MM.1S (cell line): ENCODE results near the gene INPP4A.

Experiments
- DNase-seq: peaks from one replicate; pipeline ENCODE4 v3.0.0-alpha.2; 2015
- H2AFZ ChIP-seq: fragments of 300-600 bp; sonication (generic); 2 replicates; pipeline ENCODE4 v1.6.0; 2016; ENCODE audit warnings: antibody characterized with exemption, low read length
- H3F3A ChIP-seq: fragments of 300-600 bp; sonication (generic); 2 replicates; pipeline ENCODE4 v1.6.1; 2016; ENCODE audit warnings: mild to moderate bottlenecking, antibody characterized with exemption, low read length, moderate library complexity, mixed read lengths; ENCODE audit not compliant: insufficient read depth
- H3K27ac ChIP-seq: fragments of 300-600 bp; sonication (generic); 2 replicates; pipeline ENCODE4 v1.5.1; 2016; ENCODE audit warnings: mild to moderate bottlenecking, low read length
- H3K27me3 ChIP-seq: fragments of 300-600 bp; sonication (generic); replicated peaks from 2 replicates; pipeline ENCODE4 v1.6.0; 2016; ENCODE audit warnings: low read length; ENCODE audit not compliant: insufficient read depth
- H3K36me3 ChIP-seq: fragments of 300-600 bp; sonication (generic); replicated peaks from 2 replicates; pipeline ENCODE4 v1.6.1; 2016; ENCODE audit warnings: mild to moderate bottlenecking, low read length, mixed read lengths; ENCODE audit not compliant: insufficient read depth
- H3K4me1 ChIP-seq: fragments of 300-600 bp; sonication (generic); 2 replicates; pipeline ENCODE4 v1.6.1; 2016; ENCODE audit warnings: low read length, mixed read lengths
- H3K4me2 ChIP-seq: fragments of 300-600 bp; sonication (generic); 2 replicates; pipeline ENCODE4 v1.6.0; 2016; ENCODE audit warnings: low read depth, low read length
- H3K4me3 ChIP-seq: fragments of 300-600 bp; sonication (generic); 2 replicates; pipeline ENCODE4 v1.5.1; 2016; ENCODE audit warnings: low read length, mixed read lengths
- H3K79me2 ChIP-seq: fragments of 300-600 bp; sonication (generic); 2 replicates; pipeline ENCODE4 v1.6.1; 2016; ENCODE audit warnings: mixed run types, low read length, mixed read lengths
- H3K9ac ChIP-seq: fragments of 300-600 bp; sonication (generic); 2 replicates; pipeline ENCODE4 v1.6.1; 2016; ENCODE audit warnings: low read length, mixed read lengths
- H3K9me2 ChIP-seq: fragments of 300-600 bp; sonication (generic); replicated peaks from 2 replicates; pipeline ENCODE4 v1.6.1; 2016; ENCODE audit warnings: mild to moderate bottlenecking, low read length, mixed read lengths; ENCODE audit not compliant: insufficient read depth
- H3K9me3 ChIP-seq: fragments of 300-600 bp; sonication (generic); replicated peaks from 2 replicates; pipeline ENCODE4 v1.6.1; 2016; ENCODE audit warnings: mild to moderate bottlenecking, low read length, mixed read lengths; ENCODE audit not compliant: insufficient read depth
- H4K20me1 ChIP-seq: fragments of 300-600 bp; sonication (generic); 2 replicates; pipeline ENCODE4 v1.6.1; 2016; ENCODE audit warnings: mild to moderate bottlenecking, low read length, moderate library complexity, mixed read lengths; ENCODE audit not compliant: insufficient read depth
- EZH2 ChIP-seq: fragments of 300-600 bp; sonication (generic); optimal IDR thresholded peaks from 2 replicates; pipeline ENCODE3; 2017; ENCODE audit warnings: low read depth, mild to moderate bottlenecking, antibody characterized with exemption, low read length, mixed read lengths
- EZH2phosphoT487 ChIP-seq: fragments of 300-600 bp; sonication (generic); IDR thresholded peaks from 2 replicates; pipeline ENCODE4 v1.6.1; 2018; ENCODE audit warnings: antibody characterized with exemption, low read length
- TF ChIP-seq, protein P1 (sequence below): fragments of 300-600 bp; sonication (generic); IDR thresholded peaks from 2 replicates; pipeline ENCODE4 v1.5.1; 2016; ENCODE audit warnings: antibody characterized with exemption, low read length, mixed read lengths

INPP4A gene

DNA sequence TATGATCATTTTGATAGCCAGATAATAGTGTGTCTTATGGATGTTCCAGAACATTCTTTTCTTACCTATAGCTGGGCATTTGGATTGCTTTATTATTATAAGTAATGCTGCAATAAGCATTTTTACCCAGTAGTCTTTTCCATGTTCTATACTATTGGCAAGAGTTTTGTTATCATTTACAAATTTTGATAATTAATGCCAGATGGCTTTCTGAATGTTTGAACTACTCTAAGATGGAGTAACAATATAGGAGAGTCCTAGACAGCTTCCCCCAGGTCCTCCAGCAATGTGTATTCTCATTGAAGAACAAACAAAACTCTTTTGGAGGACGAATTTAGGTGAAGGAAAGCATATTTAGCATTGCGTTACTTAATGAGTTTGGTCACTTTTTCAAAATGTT is 73.0 kb downstream of the INPP4A start:
- Histone ChIP-seq H3K9me3 (no peaks in the 10 kb centered on the region), H3K4me1 (peaks cover 61% of the 10 kb centered on the region), H3K9ac (no peak overlapping the region), H3K4me3 (no peak overlapping the region), H3K9me2 (no peaks in the 10 kb centered on the region), H3K27me3 (no peaks in the 10 kb centered on the region), H3K36me3 (peaks cover 12% of the 10 kb centered on the region; the same call in 1 of the 2 replicates), H3F3A (peaks cover 21% of the 10 kb centered on the region), H4K20me1 (no peaks in the 10 kb centered on the region), H2AFZ (no peak overlapping the region), H3K27ac (peak overlapping the region; percentile 6; the same call in 1 of the 2 replicates), H3K79me2 (peaks cover 98% of the 10 kb centered on the region), H3K4me2 (no peak overlapping the region)
- TF ChIP-seq EZH2 (no peak), EZH2phosphoT487 (no peak)
- no peak for DNase-seq

DNA sequence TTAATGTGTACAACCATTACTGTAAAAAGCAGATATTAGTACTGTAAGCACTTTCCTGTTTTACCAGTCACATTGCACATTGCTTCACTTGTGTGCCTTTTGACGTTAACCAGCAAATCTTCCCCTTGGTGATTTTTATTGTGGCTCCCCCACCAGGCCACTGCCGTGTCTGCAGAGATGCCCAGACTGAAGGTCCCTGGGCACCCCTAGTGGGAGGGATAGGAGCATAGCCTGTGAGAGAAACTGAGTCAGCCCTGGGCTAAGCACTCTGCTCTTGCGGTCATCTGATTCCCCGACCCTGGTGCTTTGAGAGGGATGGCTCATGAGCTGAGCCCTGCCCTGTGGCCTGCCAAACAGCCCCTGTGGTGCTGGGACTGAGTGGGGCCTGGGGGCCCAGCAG is 73.4 kb downstream of the INPP4A start:
- no peaks in the 10 kb centered on the region for H4K20me1 ChIP-seq
- peak; percentile 24 for DNase-seq
- peaks cover 98% of the 10 kb centered on the region for H3K79me2 ChIP-seq

DNA sequence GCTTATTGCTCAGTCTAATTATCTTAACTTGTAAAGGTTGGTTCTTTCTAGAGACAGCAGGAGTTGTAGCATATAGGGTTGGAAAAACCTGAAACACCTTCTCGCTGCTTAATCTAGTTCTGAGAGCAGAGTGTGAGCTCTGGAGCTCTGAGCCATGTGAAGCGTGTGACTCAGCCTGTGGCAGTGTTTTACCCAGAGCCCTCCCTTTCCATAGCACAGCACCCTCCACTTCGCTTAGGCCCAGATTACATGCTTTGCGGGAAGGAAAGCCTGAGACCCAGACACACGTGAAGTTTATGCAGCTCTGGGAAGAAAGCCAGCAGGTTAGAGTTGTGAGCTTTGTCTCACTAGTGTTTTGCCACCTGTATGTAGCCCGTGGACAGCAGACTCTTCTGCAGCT is 74.5 kb downstream of the INPP4A start:
- H3K4me1 ChIP-seq = peaks cover 46% of the 10 kb centered on the region
- H2AFZ ChIP-seq = no peak overlapping the region
- no peak overlapping the region for H3K9ac ChIP-seq
- H3K4me2 ChIP-seq = no peak overlapping the region
- H4K20me1 ChIP-seq = no peaks in the 10 kb centered on the region
- H3K27me3 ChIP-seq = no peaks in the 10 kb centered on the region
- H3K79me2 ChIP-seq = peaks cover 93% of the 10 kb centered on the region
- TF ChIP-seq, protein P1, sequence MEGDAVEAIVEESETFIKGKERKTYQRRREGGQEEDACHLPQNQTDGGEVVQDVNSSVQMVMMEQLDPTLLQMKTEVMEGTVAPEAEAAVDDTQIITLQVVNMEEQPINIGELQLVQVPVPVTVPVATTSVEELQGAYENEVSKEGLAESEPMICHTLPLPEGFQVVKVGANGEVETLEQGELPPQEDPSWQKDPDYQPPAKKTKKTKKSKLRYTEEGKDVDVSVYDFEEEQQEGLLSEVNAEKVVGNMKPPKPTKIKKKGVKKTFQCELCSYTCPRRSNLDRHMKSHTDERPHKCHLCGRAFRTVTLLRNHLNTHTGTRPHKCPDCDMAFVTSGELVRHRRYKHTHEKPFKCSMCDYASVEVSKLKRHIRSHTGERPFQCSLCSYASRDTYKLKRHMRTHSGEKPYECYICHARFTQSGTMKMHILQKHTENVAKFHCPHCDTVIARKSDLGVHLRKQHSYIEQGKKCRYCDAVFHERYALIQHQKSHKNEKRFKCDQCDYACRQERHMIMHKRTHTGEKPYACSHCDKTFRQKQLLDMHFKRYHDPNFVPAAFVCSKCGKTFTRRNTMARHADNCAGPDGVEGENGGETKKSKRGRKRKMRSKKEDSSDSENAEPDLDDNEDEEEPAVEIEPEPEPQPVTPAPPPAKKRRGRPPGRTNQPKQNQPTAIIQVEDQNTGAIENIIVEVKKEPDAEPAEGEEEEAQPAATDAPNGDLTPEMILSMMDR = no peak
- TF ChIP-seq EZH2phosphoT487 (no peak), EZH2 (no peak)
- H3K27ac ChIP-seq = 0 out of 2 replicates have a peak overlapping the region, but pooled peaks have one; percentile 4
- no peak for DNase-seq
- H3K9me3 ChIP-seq = no peaks in the 10 kb centered on the region
- no peaks in the 10 kb centered on the region for H3K9me2 ChIP-seq
- H3K36me3 ChIP-seq = peaks cover 18% of the 10 kb centered on the region
- no peak overlapping the region for H3K4me3 ChIP-seq
- H3F3A ChIP-seq = peaks cover 20% of the 10 kb centered on the region

More for the DNA sequence above, 73.4 kb downstream of the INPP4A start:
- H3K4me1 ChIP-seq = peaks cover 57% of the 10 kb centered on the region
- no peaks in the 10 kb centered on the region for H3K9me3 ChIP-seq
- no peak overlapping the region for H3K4me3 ChIP-seq
- peak overlapping the region; percentile 4; the same call in 1 of the 2 replicates for H3K27ac ChIP-seq
- H3K4me2 ChIP-seq = no peak overlapping the region
- TF ChIP-seq EZH2 = no peak
- TF ChIP-seq, protein P1 = peak; percentile 74
- TF ChIP-seq EZH2phosphoT487 = no peak
- H2AFZ ChIP-seq = no peak overlapping the region
- no peaks in the 10 kb centered on the region for H3K9me2 ChIP-seq
- H3K27me3 ChIP-seq = no peaks in the 10 kb centered on the region
- H3F3A ChIP-seq = peaks cover 24% of the 10 kb centered on the region
- H3K9ac ChIP-seq = no peak overlapping the region
- peaks cover 17% of the 10 kb centered on the region for H3K36me3 ChIP-seq

DNA sequence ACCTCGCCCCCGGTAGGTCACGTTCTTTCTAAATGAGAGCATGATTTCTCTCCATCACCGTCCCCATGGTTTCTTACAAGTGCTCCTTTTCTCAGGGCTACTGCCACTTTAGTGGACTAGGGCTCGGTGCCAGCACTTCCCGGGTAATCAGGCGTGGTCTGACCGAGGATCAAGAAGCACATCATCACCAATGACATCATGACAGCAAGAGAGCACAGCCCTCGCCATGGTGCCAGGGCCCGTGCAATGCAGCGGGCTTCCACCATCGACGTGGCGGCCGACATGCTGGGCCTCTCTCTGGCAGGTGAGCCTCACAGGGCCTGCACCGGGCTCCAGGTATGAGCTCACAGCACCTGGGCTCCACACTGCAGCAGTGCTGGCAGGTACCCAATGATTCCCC is 75.2 kb downstream of the INPP4A start:
- peaks cover 13% of the 10 kb centered on the region for H3F3A ChIP-seq
- H3K27ac ChIP-seq = no peak overlapping the region
- no peak overlapping the region for H3K4me3 ChIP-seq
- no peaks in the 10 kb centered on the region for H3K9me3 ChIP-seq
- peaks cover 90% of the 10 kb centered on the region for H3K79me2 ChIP-seq
- no peaks in the 10 kb centered on the region for H4K20me1 ChIP-seq
- no peaks in the 10 kb centered on the region for H3K27me3 ChIP-seq
- TF ChIP-seq EZH2phosphoT487 (no peak), EZH2 (no peak)
- TF ChIP-seq, protein P1 = no peak
- peaks cover 18% of the 10 kb centered on the region for H3K36me3 ChIP-seq
- H2AFZ ChIP-seq = no peak overlapping the region
- H3K9me2 ChIP-seq = no peaks in the 10 kb centered on the region
- no peak for DNase-seq
- H3K4me1 ChIP-seq = peaks cover 39% of the 10 kb centered on the region
- H3K9ac ChIP-seq = no peak overlapping the region
- H3K4me2 ChIP-seq = no peak overlapping the region
